Loucy (cell line): ENCODE data around the gene LTF.
"Not testable (repeated sequence)": the region's sequence is repeated elsewhere in the genome, so short reads cannot be mapped to it uniquely, and the experiment has no call there.

Experiments
- CTCF ChIP-seq: fragments of 200-600 bp; sonication (generic); conservative IDR thresholded peaks from 2 replicates; pipeline ENCODE4 v1.5.1; 2014; ENCODE audit warnings: mild to moderate bottlenecking, antibody characterized with exemption, low read length
- EZH2phosphoT487 ChIP-seq: fragments of 200-600 bp; IDR thresholded peaks from 2 replicates; pipeline ENCODE4 v1.6.1; 2018; ENCODE audit warnings: antibody characterized with exemption, mild to moderate bottlenecking, moderate library complexity, borderline replicate concordance

- TF ChIP-seq CTCF, EZH2phosphoT487: not testable (repeated sequence)
These were observed 61.8 kb downstream of the LTF start for GRCh38 chr3:46402902-46403301.
